ENCODE data around the gene SHANK3.

Gene SHANK3

GRCh38 chr22:50672041-50672440, 582 bp upstream of the SHANK3 start:
- DNase-seq = no peak
- H3K4me1 ChIP-seq = peaks cover 0 to 18% (median 15%) of the 10 kb centered on the region in 4 donors
- peaks cover 0 to 72% of the 10 kb centered on the region in 2 donors for H3K27me3 ChIP-seq
- no peak overlapping the region for H3K4me3 ChIP-seq
- H3K9me3 ChIP-seq = no peaks in the 10 kb centered on the region
- no peaks in the 10 kb centered on the region for H3K36me3 ChIP-seq
- intact Hi-C loops (cut with DNase I; ENCODE audit: low total_unique reads) = no loop called here
- no peak for TF ChIP-seq CTCF (IDR thresholded peaks at IDR 0.05)
- no peak overlapping the region for H3K27ac ChIP-seq

GRCh38 chr22:50673231-50674129, 857 bp downstream of the SHANK3 start:
- no peak for DNase-seq
- Histone ChIP-seq H3K36me3 (no peaks in the 10 kb centered on the region), H3K27ac (no peak overlapping the region), H3K27me3 (peaks cover 0 to 67% of the 10 kb centered on the region in 2 donors), H3K4me3 (peak overlapping the region; percentile 37 to 48), H3K4me1 (peaks cover 0 to 18% (median 15%) of the 10 kb centered on the region in 4 donors), H3K9me3 (no peaks in the 10 kb centered on the region)
- no peak for TF ChIP-seq CTCF (IDR thresholded peaks at IDR 0.05)
- intact Hi-C loops (cut with DNase I; ENCODE audit: low total_unique reads) = no loop called here

- no peak for TF ChIP-seq CTCF (IDR thresholded peaks at IDR 0.05)
- intact Hi-C loops (cut with DNase I; ENCODE audit: low total_unique reads) = no loop called here
- Histone ChIP-seq H3K4me3 (peak overlapping the region; percentile 37 to 48), H3K36me3 (no peaks in the 10 kb centered on the region), H3K4me1 (peaks cover 0 to 18% (median 15%) of the 10 kb centered on the region in 4 donors), H3K27ac (no peak overlapping the region), H3K9me3 (no peaks in the 10 kb centered on the region), H3K27me3 (peaks cover 0 to 67% of the 10 kb centered on the region in 2 donors)
- no peak for DNase-seq
Observed at GRCh38 chr22:50674130-50674500, 1.5 kb downstream of the SHANK3 start.

- DNase-seq = no peak
- Histone ChIP-seq H3K4me3 (peak overlapping the region; percentile 22 to 38), H3K27me3 (peaks cover 0 to 67% of the 10 kb centered on the region in 2 donors), H3K27ac (no peak overlapping the region), H3K4me1 (peaks cover 0 to 18% (median 15%) of the 10 kb centered on the region in 4 donors), H3K9me3 (no peaks in the 10 kb centered on the region), H3K36me3 (no peaks in the 10 kb centered on the region)
- intact Hi-C loops (cut with DNase I; ENCODE audit: low total_unique reads) = no loop called here
- no peak for TF ChIP-seq CTCF (IDR thresholded peaks at IDR 0.05)
Observed at GRCh38 chr22:50674606-50675552, 2.3 kb downstream of the SHANK3 start.

GRCh38 chr22:50675553-50676179, 3.0 kb downstream of the SHANK3 start:
- intact Hi-C loops (cut with DNase I; ENCODE audit: low total_unique reads) = no loop called here
- no peak overlapping the region for H3K27ac ChIP-seq
- no peak for TF ChIP-seq CTCF (IDR thresholded peaks at IDR 0.05)
- H3K27me3 ChIP-seq = peaks cover 0 to 65% of the 10 kb centered on the region in 2 donors
- DNase-seq = no peak
- peaks cover 0 to 18% (median 15%) of the 10 kb centered on the region in 4 donors for H3K4me1 ChIP-seq
- H3K9me3 ChIP-seq = no peaks in the 10 kb centered on the region
- H3K4me3 ChIP-seq = peak overlapping the region; percentile 22 to 38
- H3K36me3 ChIP-seq = no peaks in the 10 kb centered on the region

Measured in tibial artery (tissue), 4 donors.